ENCODE results near the gene PTPRK.
A peak's percentile ranks its signal among the peaks of the same experiment; 100 is the strongest.

The PTPRK gene

GRCh38 chr6:128233531-128233930 is 286.9 kb downstream of the PTPRK start:
- Histone ChIP-seq H3K4me1 (peaks cover 18% of the 10 kb centered on the region), H3K9me3 (no peaks in the 10 kb centered on the region), H3K4me3 (ENCODE audit: low read depth, low read length) (no peak overlapping the region), H3K27me3 (no peaks in the 10 kb centered on the region), H3K36me3 (no peaks in the 10 kb centered on the region)
- peak; percentile 43 for DNase-seq
- TF ChIP-seq CTCF (IDR thresholded peaks at IDR 0.05; ENCODE audit: low read depth, low read length), result no peak

- DNase-seq, result no peak
- H3K9me3 ChIP-seq, result no peaks in the 10 kb centered on the region
- peaks cover 18% of the 10 kb centered on the region for H3K4me1 ChIP-seq
- TF ChIP-seq CTCF (IDR thresholded peaks at IDR 0.05; ENCODE audit: low read depth, low read length), result no peak
- no peaks in the 10 kb centered on the region for H3K36me3 ChIP-seq
- no peaks in the 10 kb centered on the region for H3K27me3 ChIP-seq
- no peak overlapping the region for H3K4me3 ChIP-seq (ENCODE audit: low read depth, low read length)
Observed at GRCh38 chr6:128230267-128230989, 290.0 kb downstream of the PTPRK start.

- no peaks in the 10 kb centered on the region for H3K9me3 ChIP-seq
- TF ChIP-seq CTCF (IDR thresholded peaks at IDR 0.05; ENCODE audit: low read depth, low read length), result no peak
- H3K36me3 ChIP-seq, result no peaks in the 10 kb centered on the region
- DNase-seq, result no peak
- H3K4me1 ChIP-seq, result no peaks in the 10 kb centered on the region
- no peaks in the 10 kb centered on the region for H3K27me3 ChIP-seq
- no peak overlapping the region for H3K4me3 ChIP-seq (ENCODE audit: low read depth, low read length)
Observed at GRCh38 chr6:128225612-128226011, 294.8 kb downstream of the PTPRK start.

- Histone ChIP-seq H3K4me3 (ENCODE audit: low read depth, low read length) (no peak overlapping the region), H3K9me3 (no peaks in the 10 kb centered on the region), H3K36me3 (no peaks in the 10 kb centered on the region), H3K4me1 (no peaks in the 10 kb centered on the region), H3K27me3 (no peaks in the 10 kb centered on the region)
- TF ChIP-seq CTCF (IDR thresholded peaks at IDR 0.05; ENCODE audit: low read depth, low read length), result no peak
- no peak for DNase-seq
Observed at GRCh38 chr6:128216917-128217316, 303.5 kb downstream of the PTPRK start.

GRCh38 chr6:128209771-128210170 is 310.6 kb downstream of the PTPRK start:
- TF ChIP-seq CTCF (IDR thresholded peaks at IDR 0.05; ENCODE audit: low read depth, low read length), result no peak
- H3K4me3 ChIP-seq (ENCODE audit: low read depth, low read length), result no peak overlapping the region

GRCh38 chr6:128208851-128209580 is 311.4 kb downstream of the PTPRK start:
- DNase-seq, result no peak
- no peak for TF ChIP-seq CTCF (IDR thresholded peaks at IDR 0.05; ENCODE audit: low read depth, low read length)
- H3K9me3 ChIP-seq, result no peaks in the 10 kb centered on the region
- H3K4me3 ChIP-seq (ENCODE audit: low read depth, low read length), result no peak overlapping the region
- no peaks in the 10 kb centered on the region for H3K36me3 ChIP-seq
- H3K27me3 ChIP-seq, result no peaks in the 10 kb centered on the region
- no peaks in the 10 kb centered on the region for H3K4me1 ChIP-seq

More at GRCh38 chr6:128209771-128210170, 310.6 kb downstream of the PTPRK start:
- DNase-seq, result no peak
- Histone ChIP-seq H3K4me1 (no peaks in the 10 kb centered on the region), H3K9me3 (no peaks in the 10 kb centered on the region), H3K27me3 (no peaks in the 10 kb centered on the region), H3K36me3 (no peaks in the 10 kb centered on the region)

Data from BE2C (cell line).